ENCODE results near the gene MT1B. TPM values are rescaled to one million over a fixed set of nuclear protein-coding genes. Genes with fewer than 3 reads are reported as not detected.

Gene MT1B
- total and polyA plus RNA-seq, 2 of the 13 experiments (the other 11 are each of a cell fraction or from before 2014, with no cell fraction given) = 0.89 TPM; not detected in 1

DNA sequence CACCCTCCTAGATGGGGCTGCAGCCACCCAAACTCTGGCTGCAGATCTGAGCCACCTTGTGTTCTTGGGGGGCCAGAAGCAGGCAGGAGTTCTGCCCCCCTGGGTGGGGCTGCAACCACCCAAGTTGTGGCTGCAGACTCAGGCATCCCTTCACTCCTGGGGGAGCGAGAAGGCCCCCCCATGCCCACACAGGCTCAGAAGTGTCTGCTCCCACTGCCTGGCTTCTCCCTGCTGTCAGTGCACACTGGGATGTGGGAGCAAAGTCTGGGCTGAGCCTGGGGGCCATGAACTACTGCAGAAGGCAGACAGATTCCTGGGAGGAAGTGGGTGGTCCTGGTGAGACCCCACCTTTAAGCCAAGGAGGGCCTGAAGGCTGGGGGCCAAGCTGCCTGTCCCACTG lies 43.6 kb downstream of the MT1B start (continued):
- TF ChIP-seq, protein P1, sequence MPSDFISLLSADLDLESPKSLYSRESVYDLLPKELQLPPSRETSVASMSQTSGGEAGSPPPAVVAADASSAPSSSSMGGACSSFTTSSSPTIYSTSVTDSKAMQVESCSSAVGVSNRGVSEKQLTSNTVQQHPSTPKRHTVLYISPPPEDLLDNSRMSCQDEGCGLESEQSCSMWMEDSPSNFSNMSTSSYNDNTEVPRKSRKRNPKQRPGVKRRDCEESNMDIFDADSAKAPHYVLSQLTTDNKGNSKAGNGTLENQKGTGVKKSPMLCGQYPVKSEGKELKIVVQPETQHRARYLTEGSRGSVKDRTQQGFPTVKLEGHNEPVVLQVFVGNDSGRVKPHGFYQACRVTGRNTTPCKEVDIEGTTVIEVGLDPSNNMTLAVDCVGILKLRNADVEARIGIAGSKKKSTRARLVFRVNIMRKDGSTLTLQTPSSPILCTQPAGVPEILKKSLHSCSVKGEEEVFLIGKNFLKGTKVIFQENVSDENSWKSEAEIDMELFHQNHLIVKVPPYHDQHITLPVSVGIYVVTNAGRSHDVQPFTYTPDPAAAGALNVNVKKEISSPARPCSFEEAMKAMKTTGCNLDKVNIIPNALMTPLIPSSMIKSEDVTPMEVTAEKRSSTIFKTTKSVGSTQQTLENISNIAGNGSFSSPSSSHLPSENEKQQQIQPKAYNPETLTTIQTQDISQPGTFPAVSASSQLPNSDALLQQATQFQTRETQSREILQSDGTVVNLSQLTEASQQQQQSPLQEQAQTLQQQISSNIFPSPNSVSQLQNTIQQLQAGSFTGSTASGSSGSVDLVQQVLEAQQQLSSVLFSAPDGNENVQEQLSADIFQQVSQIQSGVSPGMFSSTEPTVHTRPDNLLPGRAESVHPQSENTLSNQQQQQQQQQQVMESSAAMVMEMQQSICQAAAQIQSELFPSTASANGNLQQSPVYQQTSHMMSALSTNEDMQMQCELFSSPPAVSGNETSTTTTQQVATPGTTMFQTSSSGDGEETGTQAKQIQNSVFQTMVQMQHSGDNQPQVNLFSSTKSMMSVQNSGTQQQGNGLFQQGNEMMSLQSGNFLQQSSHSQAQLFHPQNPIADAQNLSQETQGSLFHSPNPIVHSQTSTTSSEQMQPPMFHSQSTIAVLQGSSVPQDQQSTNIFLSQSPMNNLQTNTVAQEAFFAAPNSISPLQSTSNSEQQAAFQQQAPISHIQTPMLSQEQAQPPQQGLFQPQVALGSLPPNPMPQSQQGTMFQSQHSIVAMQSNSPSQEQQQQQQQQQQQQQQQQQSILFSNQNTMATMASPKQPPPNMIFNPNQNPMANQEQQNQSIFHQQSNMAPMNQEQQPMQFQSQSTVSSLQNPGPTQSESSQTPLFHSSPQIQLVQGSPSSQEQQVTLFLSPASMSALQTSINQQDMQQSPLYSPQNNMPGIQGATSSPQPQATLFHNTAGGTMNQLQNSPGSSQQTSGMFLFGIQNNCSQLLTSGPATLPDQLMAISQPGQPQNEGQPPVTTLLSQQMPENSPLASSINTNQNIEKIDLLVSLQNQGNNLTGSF (CRISPR knock-in tag; IDR thresholded peaks at IDR 0.05) = no peak
- TF ChIP-seq HIVEP1 (CRISPR knock-in tag; IDR thresholded peaks at IDR 0.05) (no peak), FOXJ3 (CRISPR knock-in tag; IDR thresholded peaks at IDR 0.05; ENCODE audit: borderline replicate concordance) (no peak)

DNA sequence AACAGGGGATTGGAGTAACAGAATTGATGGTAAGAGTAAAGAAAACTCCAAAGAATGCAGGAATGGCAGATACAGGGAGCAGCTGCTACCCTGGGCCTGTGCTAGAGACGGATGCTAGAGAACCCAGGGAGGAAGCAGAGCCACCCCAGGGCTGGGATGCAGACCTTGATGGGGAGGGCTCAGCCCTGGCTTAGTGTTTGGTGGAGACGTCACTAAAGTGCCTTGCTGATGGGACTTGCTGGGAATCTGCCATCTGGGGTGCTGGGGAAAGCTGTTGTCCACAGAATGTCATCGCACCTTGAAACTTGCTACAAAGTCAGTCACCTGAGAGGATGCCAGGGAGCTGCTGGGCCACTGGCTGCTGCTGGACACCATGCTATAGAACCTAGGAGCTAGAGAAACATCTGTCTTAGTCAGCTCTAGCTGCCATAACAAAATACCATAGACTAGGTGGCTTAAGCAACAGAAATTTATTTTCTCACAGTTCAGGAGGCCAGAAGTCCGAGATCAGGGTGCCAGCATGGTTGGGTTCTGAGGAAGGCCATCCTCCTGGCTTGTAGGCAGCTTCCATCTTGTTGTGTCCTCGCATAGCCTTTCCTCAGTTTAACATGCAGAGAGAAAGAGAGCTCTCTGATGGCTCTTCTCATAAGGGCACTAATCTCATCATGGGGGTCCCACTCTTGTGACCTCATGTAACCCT lies 45.9 kb downstream of the MT1B start:
- no TSS peak for BruUV-seq (replicated peaks)
- 23% methylated on average over 4 of the region's 5 CpGs for WGBS (ENCODE audit: low lambda C conversion rate)
- Histone ChIP-seq H3K27me3 (ENCODE audit: control insufficient read depth in 1 of 2, insufficient read depth in 2 of 2, low read length in 2 of 2) (0 out of 5 replicates have a peak, but pooled peaks cover 0 to 6% of the 10 kb centered on the region in 2 experiments), H3K36me3 (replicated peaks in 1 of 2; ENCODE audit: control insufficient read depth in 1 of 2, insufficient read depth in 2 of 2, low read length in 2 of 2) (no peaks in the 10 kb centered on the region), H3K4me1 (ENCODE audit: insufficient read depth, low read length) (peaks cover 6% of the 10 kb centered on the region; the same call in 1 of the 2 replicates), H4K20me1 (ENCODE audit: insufficient read depth, low read length) (no peaks in the 10 kb centered on the region), H3K4me3 (replicated peaks in 1 of 3; ENCODE audit: insufficient read depth in 1 of 3, low read depth in 2 of 3, low read length in 3 of 3) (no peak overlapping the region), H2AFZ (ENCODE audit: low read length) (no peak overlapping the region), H3K79me2 (ENCODE audit: insufficient read depth, low read length) (no peaks in the 10 kb centered on the region), H3K4me2 (ENCODE audit: low read depth, low read length) (no peak overlapping the region), H3K27ac (ENCODE audit: extremely low read length, insufficient read depth, low read length) (no peak overlapping the region), H3K9me3 (ENCODE audit: low read length) (no peaks in the 10 kb centered on the region), H3K9ac (ENCODE audit: insufficient read depth, low read depth, low read length) (no peak overlapping the region)
- ATAC-seq (no peak), DNase-seq (ENCODE audit: low spot score) (no peak), FAIRE-seq (no peak)
- POLR2A ChIA-PET = no interaction called here
- in situ Hi-C loops (cut with HindIII; ENCODE audit: extremely low pct_ligation_motif_present, low pct_unique_long_range_greater_than_20kb) (no loop called here), intact Hi-C loops (cut with micrococcal nuclease; ENCODE audit: unreplicated experiment) (loop anchor here (5.0 kb wide), 1 partner anchor 590 kb away; no protein-coding TSS in a partner anchor)
- 0 out of 2 replicates have a peak, but pooled peaks have one; percentile 25 for TF ChIP-seq ZNF264 (CRISPR knock-in tag; IDR thresholded peaks at IDR 0.05)
- TF ChIP-seq WIZ (CRISPR knock-in tag; IDR thresholded peaks at IDR 0.05) = no peak
- CTCF ChIA-PET (ENCODE audit: low intra/inter-chr PET ratio, low total read pairs) = no interaction called here
